Measurements from ENCODE around the gene ERMAP. TPM values are rescaled to one million over a fixed set of nuclear protein-coding genes. Genes with fewer than 3 reads are reported as not detected.

Gene ERMAP
- total RNA-seq, 1 donor from 2014 or later, result 18.2 TPM

DNA sequence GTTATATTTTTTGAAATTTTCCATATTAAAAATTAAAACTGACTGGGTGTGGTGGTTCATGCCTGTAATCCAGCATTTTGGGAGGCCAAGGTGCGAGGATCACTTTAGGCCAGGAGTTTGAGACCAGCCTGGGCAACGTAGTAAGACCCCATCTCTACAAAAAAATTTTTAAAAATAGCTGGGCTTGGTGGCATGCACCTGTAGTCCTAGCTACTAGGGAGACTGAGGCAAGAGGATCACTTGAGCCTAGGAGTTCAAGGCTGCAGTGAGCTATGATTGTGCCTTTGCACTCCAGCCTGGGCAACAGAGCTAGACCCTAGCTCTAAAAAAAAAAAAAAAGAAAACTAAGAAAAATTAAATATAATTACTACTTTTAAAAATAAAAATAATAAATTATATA lies 4.8 kb downstream of the ERMAP start:
- Histone ChIP-seq H3K4me1 (peaks cover 13% of the 10 kb centered on the region), H3K27ac (no peak overlapping the region), H3K36me3 (no peaks in the 10 kb centered on the region), H3K27me3 (no peaks in the 10 kb centered on the region), H3K4me3 (no peak overlapping the region), H3K9me3 (no peaks in the 10 kb centered on the region)
- intact Hi-C loops (cut with DNase I), result no loop called here
- DNase-seq (no peak), ATAC-seq (no peak)
- no peak for TF ChIP-seq CTCF (IDR thresholded peaks at IDR 0.05)

GRCh38 chr1:42822800-42823392 lies 6.0 kb downstream of the ERMAP start:
- Histone ChIP-seq H3K9me3 (no peaks in the 10 kb centered on the region), H3K27ac (no peak overlapping the region), H3K4me1 (peaks cover 8% of the 10 kb centered on the region), H3K36me3 (no peaks in the 10 kb centered on the region), H3K27me3 (no peaks in the 10 kb centered on the region), H3K4me3 (no peak overlapping the region)
- intact Hi-C loops (cut with DNase I), result no loop called here
- ATAC-seq (no peak), DNase-seq (no peak)
- no peak for TF ChIP-seq CTCF (IDR thresholded peaks at IDR 0.05)

DNA sequence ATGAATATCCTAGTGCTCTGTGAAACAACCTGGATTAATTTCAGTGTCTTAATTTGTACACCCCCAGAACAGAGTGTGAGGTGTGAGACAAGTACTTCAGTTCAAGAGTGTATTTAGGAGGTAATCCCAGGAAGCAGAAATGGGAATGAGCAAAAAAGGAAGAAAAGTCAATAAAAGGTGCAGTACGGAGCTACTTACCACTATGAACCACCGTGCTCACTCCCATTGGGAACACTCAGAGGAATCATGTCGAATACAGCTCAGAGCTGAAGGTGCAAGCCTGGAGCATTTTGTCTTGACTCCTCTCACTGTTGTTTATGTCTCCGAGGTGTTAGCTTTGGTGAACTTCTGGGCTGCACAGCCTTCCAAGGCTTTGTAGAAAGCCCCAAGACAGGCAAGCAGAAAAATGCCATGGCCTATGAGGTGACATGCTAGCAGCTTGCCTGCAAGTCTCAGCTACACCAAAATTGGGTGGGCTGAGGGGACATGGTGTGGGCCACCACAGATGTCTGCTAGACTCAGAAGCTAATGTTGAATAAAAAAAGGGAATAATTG lies 7.6 kb downstream of the ERMAP start:
- Histone ChIP-seq H3K4me1 (peaks cover 5% of the 10 kb centered on the region), H3K27me3 (no peaks in the 10 kb centered on the region), H3K4me3 (no peak overlapping the region), H3K36me3 (no peaks in the 10 kb centered on the region), H3K9me3 (no peaks in the 10 kb centered on the region), H3K27ac (no peak overlapping the region)
- intact Hi-C loops (cut with DNase I), result no loop called here
- TF ChIP-seq CTCF (IDR thresholded peaks at IDR 0.05), result no peak
- DNase-seq (no peak), ATAC-seq (no peak)

DNA sequence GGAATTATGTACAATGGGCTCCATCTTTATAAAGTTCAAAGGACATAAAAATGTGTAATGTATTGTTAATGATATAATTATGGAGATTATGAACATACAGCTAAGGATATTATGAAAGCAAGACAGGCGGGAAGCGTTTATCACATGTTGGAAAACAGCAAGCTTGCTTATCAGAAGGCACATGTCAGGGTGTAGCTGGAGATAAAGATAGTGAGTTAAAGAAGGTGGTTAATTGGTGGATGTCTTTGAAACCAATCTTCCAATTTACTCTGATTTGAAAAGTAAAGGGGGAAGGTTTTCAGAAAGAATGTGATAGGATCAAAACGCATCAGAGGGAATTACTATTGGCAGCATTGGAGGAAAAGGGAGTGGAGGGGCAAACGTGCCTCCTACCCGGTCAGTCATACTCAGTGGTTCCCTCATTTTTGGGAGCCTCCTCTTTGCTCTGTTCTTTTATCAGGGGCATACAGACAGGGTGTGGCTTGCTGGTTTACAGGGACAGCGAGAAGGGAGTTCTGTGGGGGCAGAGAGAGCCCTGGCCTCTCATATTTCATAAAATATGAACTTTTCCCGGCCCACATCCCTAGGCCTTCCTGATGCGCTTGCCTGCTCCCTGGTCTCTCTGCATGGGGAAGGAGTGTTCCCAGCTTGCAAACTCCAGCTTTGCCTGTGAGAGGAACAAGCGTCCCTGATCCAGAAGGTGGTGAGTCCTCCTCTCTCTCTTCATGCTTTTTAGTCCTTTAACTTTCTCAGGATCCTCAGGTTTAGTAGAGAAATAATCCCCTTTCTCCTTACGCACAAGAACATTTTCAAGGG lies 8.3 kb downstream of the ERMAP start:
- Histone ChIP-seq H3K36me3 (peaks cover 5% of the 10 kb centered on the region), H3K4me1 (peaks cover 5% of the 10 kb centered on the region), H3K27ac (no peak overlapping the region), H3K9me3 (no peaks in the 10 kb centered on the region), H3K4me3 (no peak overlapping the region), H3K27me3 (no peaks in the 10 kb centered on the region)
- intact Hi-C loops (cut with DNase I), result no loop called here
- DNase-seq (no peak), ATAC-seq (no peak)
- no peak for TF ChIP-seq CTCF (IDR thresholded peaks at IDR 0.05)

GRCh38 chr1:42830631-42831030 lies 13.7 kb downstream of the ERMAP start:
- Histone ChIP-seq H3K27ac (no peak overlapping the region), H3K27me3 (no peaks in the 10 kb centered on the region), H3K4me3 (no peak overlapping the region), H3K4me1 (no peaks in the 10 kb centered on the region), H3K9me3 (no peaks in the 10 kb centered on the region), H3K36me3 (peaks cover 11% of the 10 kb centered on the region)
- intact Hi-C loops (cut with DNase I), result no loop called here
- no peak for TF ChIP-seq CTCF (IDR thresholded peaks at IDR 0.05)
- no peak for DNase-seq
- ATAC-seq, result no peak

Measured in upper lobe of right lung (tissue), 1 donor.